Lower lobe of right lung (tissue), 2 donors: ENCODE data around the gene HTT. TPM values are rescaled to one million over a fixed set of nuclear protein-coding genes. Genes with fewer than 3 reads are reported as not detected.

Source experiments
- ATAC-seq, 2 donors: fragments of 200-7000 bp; cut with Tn5 transposase; one replicate each; pipeline ENCODE4 v1.9.1; 2020 to 2022; ENCODE audit warnings: mild to moderate bottlenecking in 2 of 2, moderate library complexity in 2 of 2
- DNase-seq: peaks from one replicate; pipeline ENCODE4 v3.0.0-alpha.2; 2020
- H3K27ac ChIP-seq: fragments of 200-600 bp; one replicate; pipeline ENCODE4 v1.8.0; 2022
- H3K27me3 ChIP-seq: fragments of 200-600 bp; one replicate; pipeline ENCODE4 v1.8.0; 2022; ENCODE audit warnings: low read depth
- H3K36me3 ChIP-seq: fragments of 200-600 bp; one replicate; pipeline ENCODE4 v1.8.0; 2022; ENCODE audit warnings: mild to moderate bottlenecking
- H3K4me1 ChIP-seq: fragments of 200-600 bp; one replicate; pipeline ENCODE4 v1.8.0; 2022
- H3K4me3 ChIP-seq: fragments of 200-600 bp; one replicate; pipeline ENCODE4 v1.8.0; 2022; ENCODE audit warnings: mild to moderate bottlenecking
- H3K9me3 ChIP-seq: fragments of 200-600 bp; one replicate; pipeline ENCODE4 v1.8.0; 2022
- CTCF ChIP-seq: fragments of 200-600 bp; IDR thresholded peaks from one replicate; pipeline ENCODE4 v1.8.0; 2022; ENCODE audit warnings: antibody characterized with exemption, mild to moderate bottlenecking
- intact Hi-C: fragments of 100-400 bp; cut with DNase I; formaldehyde crosslinking; loops from one replicate; pipeline ENCODE4 v1.11.0; 2022
- total RNA-seq: library from RNA; stranded (reverse); fragmentation: NEBNext Ultra II Directional; extraction: Animal tissue kit (Norgen Biotek cat#: 25700); gene quantifications from one replicate; pipeline ENCODE4 v1.2.1, GENCODE V29; 2021
- donor health status: DM: no; HTN: yes; CAD: no; lungs with severe emphysema.

The HTT gene
- total RNA-seq, 1 donor from 2014 or later = 73.1 TPM

DNA sequence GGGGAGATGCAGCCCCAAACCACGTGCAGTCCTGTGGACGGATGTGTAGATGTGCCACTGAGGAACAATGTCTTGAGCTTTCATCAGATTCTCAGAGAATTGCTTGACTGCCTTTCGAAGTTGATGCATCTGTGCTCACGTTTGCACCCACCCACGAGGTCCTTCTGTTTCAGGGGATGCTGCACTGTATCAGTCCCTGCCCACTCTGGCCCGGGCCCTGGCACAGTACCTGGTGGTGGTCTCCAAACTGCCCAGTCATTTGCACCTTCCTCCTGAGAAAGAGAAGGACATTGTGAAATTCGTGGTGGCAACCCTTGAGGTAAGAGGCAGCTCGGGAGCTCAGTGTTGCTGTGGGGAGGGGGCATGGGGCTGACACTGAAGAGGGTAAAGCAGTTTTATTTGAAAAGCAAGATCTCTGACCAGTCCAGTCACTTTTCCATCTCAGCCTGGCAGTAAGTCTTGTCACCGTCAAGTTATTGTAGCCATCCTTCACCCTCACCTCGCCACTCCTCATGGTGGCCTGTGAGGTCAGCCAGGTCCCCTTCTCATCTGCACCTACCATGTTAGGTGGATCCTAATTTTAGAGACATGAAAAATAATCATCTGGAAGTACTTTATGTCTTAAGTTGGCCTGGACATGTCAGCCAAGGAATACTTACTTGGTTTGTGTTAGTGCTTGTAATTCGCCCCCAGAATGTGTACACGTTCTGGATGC lies 138.1 kb downstream of the HTT start:
- no peak for ATAC-seq
- H3K27me3 ChIP-seq = no peaks in the 10 kb centered on the region
- H3K9me3 ChIP-seq = no peaks in the 10 kb centered on the region
- DNase-seq = no peak
- peaks cover 96% of the 10 kb centered on the region for H3K36me3 ChIP-seq
- peaks cover 10% of the 10 kb centered on the region for H3K4me1 ChIP-seq
- intact Hi-C loops = no loop called here
- no peak overlapping the region for H3K27ac ChIP-seq
- no peak overlapping the region for H3K4me3 ChIP-seq
- no peak for TF ChIP-seq CTCF

DNA sequence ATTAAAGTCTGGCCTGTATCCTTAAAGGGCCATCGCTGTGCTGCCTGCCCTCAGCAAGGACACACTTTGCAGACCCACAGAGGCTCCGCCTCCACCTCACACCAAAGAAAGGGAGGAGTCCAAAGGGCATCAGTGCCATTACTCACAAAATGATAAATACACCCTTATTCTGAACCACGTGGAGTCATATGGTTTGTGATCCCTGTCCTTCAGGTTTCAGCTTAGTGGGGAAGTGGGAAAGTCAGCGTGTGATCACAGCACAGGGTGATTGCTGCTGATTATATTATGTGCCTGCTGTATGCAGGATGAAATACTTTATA lies 138.6 kb downstream of the HTT start:
- intact Hi-C loops = no loop called here
- peaks cover 4% of the 10 kb centered on the region for H3K4me1 ChIP-seq
- TF ChIP-seq CTCF = no peak
- no peak overlapping the region for H3K27ac ChIP-seq
- H3K4me3 ChIP-seq = no peak overlapping the region
- ATAC-seq (no peak), DNase-seq (no peak)
- no peaks in the 10 kb centered on the region for H3K27me3 ChIP-seq
- peaks cover 96% of the 10 kb centered on the region for H3K36me3 ChIP-seq
- no peaks in the 10 kb centered on the region for H3K9me3 ChIP-seq

DNA sequence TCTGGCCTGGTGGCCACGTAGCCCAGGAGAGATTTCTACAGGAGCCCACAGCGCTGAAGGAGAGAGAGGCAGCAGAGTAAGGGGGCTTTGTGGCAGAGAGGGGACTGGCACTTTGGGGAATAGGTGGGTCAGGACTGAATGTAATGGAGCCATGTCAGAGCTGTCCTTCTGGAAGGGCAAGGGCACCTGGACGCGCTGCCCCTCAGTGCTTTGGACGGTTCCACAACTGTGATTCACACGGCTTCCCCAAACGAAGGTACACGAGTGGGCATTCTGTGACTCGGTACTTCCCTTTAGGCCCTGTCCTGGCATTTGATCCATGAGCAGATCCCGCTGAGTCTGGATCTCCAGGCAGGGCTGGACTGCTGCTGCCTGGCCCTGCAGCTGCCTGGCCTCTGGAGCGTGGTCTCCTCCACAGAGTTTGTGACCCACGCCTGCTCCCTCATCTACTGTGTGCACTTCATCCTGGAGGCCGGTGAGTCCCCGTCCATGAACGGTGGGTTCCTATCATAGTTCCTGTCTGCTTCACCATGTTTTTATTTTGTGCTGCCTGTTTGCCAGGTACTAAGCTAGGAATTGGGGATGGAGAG lies 139.3 kb downstream of the HTT start:
- intact Hi-C loops = no loop called here
- H3K4me1 ChIP-seq = no peaks in the 10 kb centered on the region
- no peak overlapping the region for H3K27ac ChIP-seq
- H3K36me3 ChIP-seq = peaks cover 96% of the 10 kb centered on the region
- no peak for TF ChIP-seq CTCF
- H3K4me3 ChIP-seq = no peak overlapping the region
- no peaks in the 10 kb centered on the region for H3K27me3 ChIP-seq
- H3K9me3 ChIP-seq = no peaks in the 10 kb centered on the region
- DNase-seq = peak; percentile 5
- ATAC-seq = no peak

GRCh38 chr4:3215256-3215655 lies 140.8 kb downstream of the HTT start:
- no peak overlapping the region for H3K27ac ChIP-seq
- H3K36me3 ChIP-seq = peaks cover 96% of the 10 kb centered on the region

DNA sequence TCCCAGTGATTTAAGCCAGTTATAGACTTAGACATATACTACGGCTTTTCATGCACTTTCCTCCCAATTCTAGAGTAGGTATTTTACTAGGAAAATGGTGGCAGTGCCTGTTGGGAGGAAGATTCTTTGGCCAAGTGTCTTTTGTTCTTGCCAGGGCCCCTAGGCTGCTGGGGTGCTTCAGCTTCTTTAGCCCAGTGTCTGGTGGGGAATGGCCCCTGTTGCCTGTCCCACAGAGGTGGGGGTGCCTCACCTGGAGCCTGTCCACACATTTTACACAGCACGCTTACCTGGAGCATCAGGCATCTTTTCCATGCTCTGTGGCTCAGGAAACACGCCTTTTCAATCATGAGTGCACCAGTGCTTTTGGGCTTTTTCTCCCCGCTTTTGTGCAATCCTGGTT lies 141.3 kb downstream of the HTT start:
- TF ChIP-seq CTCF = no peak
- DNase-seq (no peak), ATAC-seq (no peak)
- Histone ChIP-seq H3K36me3 (peaks cover 96% of the 10 kb centered on the region), H3K27ac (no peak overlapping the region), H3K9me3 (no peaks in the 10 kb centered on the region), H3K27me3 (no peaks in the 10 kb centered on the region), H3K4me3 (no peak overlapping the region), H3K4me1 (no peaks in the 10 kb centered on the region)
- intact Hi-C loops = no loop called here

More at GRCh38 chr4:3215256-3215655, 140.8 kb downstream of the HTT start:
- DNase-seq = peak; percentile 10
- Histone ChIP-seq H3K9me3 (no peaks in the 10 kb centered on the region), H3K4me3 (no peak overlapping the region), H3K27me3 (no peaks in the 10 kb centered on the region), H3K4me1 (no peaks in the 10 kb centered on the region)
- intact Hi-C loops = no loop called here
- ATAC-seq = no peak
- TF ChIP-seq CTCF = no peak
